GM19035 (cell line): ENCODE data around the gene MVB12B.

Source experiments
- ATAC-seq: cut with Tn5 transposase; IDR thresholded peaks from one replicate; pipeline ENCODE4 v1.9.1; 2021; ENCODE audit not compliant: unreplicated experiment

Gene MVB12B

DNA sequence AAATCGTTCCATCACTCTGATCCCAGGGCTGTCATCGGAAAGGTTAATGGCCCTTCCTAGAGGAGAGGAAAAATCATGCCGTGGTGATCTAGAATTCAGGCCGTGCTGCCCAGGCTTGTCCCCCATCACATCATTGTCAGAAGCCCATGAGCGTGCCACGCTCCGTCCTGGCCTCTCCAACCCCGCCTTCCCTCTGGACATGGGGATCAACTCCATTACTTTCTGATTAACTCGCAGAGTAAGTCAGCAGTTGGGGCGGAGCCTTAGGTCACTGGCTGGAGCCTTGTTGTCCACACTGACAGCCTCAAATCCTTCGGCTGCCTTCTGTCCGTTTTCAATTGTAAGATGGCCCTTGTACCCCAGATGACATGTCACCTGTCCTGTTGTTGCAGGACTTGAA is 75.0 kb downstream of the MVB12B start:
- no peak for ATAC-seq

DNA sequence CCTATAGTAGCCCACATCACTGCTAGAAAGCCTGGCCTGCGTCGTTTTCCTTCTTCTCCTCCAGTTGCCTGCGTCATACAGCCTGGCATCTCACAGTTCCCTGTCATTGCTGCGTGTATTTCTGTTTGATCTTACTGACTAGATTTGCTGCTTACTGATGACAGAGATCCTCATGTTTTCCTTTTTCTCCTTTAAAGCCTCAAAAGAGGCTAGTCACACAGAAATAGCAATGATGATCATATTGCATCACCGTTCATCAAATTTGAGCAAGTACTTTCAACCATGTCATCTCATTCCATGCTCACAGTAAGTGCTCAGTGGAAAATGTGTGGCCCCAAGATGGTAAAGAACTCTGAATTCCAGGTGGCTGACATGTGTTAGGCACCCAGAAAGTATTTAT is 76.8 kb downstream of the MVB12B start:
- ATAC-seq = no peak

GRCh38 chr9:126404459-126404858 is 77.8 kb downstream of the MVB12B start:
- no peak for ATAC-seq

DNA sequence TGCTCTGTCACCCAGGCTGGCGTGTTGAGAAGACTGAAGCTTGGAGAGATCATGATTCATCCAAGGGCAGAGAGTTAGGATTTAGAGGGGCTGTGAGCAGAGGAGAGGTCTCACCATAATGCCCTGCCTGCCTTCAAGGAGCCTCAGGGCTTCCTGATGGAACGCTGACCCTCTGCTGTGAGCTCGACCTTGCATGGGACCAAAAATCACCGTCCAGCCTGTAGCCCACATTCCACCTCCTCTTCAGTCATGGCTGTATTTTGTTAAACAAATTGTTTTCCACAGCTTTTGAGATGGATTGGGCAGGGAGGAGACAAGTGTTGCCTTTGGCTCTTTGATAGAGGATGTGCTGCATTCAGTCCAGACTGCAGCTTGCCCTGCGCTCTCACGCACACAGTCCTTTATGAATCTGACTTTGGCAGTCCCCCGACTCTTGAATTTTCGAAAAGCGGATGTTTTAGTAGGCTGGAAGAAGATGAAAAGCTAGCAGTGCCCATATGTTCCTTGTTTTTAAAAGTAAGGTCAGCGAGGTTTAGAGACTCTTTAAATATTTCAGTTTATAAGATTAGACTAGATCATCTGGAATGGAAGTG is 79.5 kb downstream of the MVB12B start:
- ATAC-seq = no peak

DNA sequence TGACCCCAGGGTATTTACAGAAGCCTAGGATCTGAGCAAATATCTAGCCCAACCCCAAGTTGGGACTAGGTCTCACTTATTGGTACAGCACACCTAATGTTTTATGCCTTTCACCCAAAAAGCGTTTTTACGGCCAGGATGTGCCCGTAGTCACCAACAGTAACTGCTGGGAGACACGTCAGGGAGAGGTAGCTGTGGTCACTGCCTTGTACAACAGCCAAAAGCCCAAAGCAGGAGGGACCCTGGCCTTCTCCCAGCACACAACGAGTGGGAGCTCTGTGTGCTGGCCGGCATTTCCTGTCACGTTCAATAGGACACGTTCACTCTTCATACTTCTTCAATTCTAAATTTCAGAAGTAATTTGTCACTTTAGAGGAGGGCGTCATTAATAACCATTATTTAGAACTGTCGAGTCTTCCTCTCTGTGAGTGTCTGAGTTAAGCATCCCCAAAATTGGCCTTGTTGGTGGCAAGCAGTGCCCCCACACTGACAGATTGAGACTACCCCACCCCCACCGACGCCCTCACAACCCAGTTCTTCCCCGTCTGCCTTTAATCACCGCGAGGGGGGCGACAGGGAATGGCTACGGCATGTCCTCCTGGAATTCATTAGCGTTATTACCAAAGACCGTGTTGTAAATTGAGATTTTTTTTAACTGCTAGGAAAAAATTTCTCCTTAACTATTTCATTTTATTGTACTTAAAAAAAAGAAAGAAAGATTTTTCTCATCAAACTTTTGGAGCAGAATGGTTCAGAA is 80.7 kb downstream of the MVB12B start:
- ATAC-seq = no peak

- ATAC-seq = no peak
Observed at GRCh38 chr9:126408004-126408403, 81.4 kb downstream of the MVB12B start.

DNA sequence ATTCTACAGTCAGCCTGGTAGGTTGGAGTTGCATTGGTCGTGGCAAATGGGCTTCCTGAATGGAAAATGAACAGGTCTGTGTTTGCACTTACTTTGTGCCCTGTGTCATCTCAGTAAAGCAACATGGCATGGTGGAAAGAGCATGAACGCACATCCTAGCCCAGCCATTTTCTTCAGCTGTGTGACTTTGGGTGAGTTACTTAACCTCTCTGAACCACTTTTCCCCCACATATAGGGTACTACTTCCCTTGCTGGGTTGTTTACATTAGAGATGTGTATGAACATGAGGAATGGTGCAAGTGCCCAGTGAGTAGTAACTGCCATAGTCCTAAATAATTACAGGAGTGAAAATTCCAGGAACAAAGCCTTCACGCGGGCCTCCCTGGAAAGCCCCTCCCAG is 83.6 kb downstream of the MVB12B start:
- no peak for ATAC-seq

DNA sequence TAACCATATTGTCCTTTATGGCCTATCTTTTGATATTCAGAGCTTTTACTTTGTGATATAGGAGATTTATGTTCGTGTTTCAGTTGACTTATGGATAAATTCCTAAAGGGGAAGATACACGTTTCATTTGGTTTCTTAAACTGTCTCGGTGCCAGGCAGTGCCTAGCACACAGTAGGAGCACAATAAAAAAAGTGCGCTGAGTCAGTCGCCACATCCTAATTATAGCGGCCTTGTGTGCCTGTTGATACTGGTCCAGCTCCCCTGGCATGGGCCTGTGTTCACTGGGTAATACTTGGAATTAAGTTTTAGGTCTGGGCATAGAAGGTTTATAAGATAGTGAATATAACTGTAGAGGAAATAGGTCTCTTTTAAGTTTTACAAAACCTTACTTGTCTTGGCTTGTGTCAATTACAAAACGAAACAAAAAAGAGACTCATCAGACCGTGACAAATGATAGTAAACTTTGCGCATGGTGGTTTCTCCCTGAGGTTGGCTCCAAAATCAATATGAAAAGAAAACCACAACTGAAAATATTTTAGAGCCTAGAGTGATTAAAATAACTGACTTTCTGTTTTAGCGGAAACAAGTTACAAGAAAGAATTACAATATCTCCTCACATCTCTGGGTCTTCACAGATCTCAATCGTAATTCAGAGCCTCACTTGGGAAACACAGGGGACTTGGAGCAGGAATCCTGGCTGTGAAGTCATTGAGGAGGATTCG is 84.8 kb downstream of the MVB12B start:
- peak; percentile 79 for ATAC-seq

DNA sequence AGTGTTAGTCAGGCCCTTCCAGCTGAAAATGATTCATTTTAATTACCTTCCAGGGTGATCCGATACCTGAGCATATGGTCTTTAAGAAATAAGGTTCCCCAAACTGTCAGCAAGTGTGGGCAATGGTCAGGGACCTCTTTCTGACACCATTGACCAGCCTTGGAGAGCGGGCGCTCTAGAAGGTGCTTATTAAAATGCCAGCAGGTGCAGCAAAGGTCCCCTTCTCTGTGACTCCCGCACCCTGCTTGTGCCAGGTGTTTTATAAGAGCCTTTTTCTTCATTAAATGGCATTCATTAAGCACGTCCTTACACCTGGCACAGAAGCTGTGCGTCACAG is 85.3 kb downstream of the MVB12B start:
- peak; percentile 45 for ATAC-seq

- ATAC-seq = no peak
Observed at GRCh38 chr9:126412905-126413304, 86.3 kb downstream of the MVB12B start.

GRCh38 chr9:126413391-126414068 is 86.9 kb downstream of the MVB12B start:
- no peak for ATAC-seq

DNA sequence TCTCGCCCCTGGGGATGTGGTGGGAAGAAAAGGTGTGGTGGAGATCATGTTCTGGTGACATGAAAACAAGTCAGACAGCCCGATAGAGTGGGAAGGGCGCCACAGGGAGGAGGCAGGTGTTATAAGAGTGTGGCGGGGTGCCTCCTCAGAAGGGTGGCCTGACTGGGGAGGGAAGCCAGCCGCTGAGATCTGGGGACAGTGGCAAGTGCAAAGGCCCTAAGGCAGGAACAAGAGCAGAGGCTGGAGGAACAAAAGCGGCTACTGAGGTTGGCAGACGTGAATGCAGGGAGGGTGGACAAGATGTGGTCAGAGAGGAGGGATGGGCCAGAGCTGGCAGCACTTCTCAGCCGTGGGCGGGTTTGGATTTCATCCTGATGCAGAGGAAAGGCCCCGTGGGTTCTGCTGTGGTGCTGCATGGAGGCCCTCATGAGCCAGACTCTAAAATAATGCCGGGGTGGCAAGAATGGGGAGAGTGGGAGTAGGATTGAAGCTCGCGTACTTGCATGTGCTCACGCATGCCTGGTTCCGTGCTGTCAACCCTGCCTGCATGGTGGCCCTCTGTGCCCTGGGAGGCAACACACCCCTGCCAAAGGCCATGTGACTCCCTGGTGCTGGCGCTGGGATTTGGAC is 89.2 kb downstream of the MVB12B start:
- ATAC-seq = no peak

- ATAC-seq = no peak
Observed at GRCh38 chr9:126417043-126417442, 90.4 kb downstream of the MVB12B start.

GRCh38 chr9:126417684-126418083 is 91.1 kb downstream of the MVB12B start:
- ATAC-seq = no peak

DNA sequence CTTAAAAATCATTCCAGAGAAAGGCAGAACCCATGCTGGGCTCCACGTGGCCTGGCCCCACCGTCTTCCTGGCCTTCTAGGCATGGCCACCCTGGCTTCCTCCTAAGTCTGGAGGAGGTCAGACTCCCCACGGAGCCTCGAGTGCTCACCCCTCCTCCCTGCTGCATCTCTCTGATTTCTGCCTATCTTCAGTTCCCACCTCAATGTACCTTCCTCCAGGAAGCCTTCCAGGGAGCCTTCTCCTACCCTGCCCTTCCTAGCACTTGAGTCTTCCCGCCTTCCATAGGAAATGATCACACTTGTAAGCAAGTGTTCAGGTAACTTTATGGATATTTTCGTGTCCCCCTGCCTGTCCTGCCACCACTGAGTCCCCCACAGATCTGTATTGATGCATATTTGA is 92.0 kb downstream of the MVB12B start:
- no peak for ATAC-seq

GRCh38 chr9:126419475-126419874 is 92.8 kb downstream of the MVB12B start:
- no peak for ATAC-seq

- no peak for ATAC-seq
Observed at GRCh38 chr9:126420135-126420534, 93.5 kb downstream of the MVB12B start.

DNA sequence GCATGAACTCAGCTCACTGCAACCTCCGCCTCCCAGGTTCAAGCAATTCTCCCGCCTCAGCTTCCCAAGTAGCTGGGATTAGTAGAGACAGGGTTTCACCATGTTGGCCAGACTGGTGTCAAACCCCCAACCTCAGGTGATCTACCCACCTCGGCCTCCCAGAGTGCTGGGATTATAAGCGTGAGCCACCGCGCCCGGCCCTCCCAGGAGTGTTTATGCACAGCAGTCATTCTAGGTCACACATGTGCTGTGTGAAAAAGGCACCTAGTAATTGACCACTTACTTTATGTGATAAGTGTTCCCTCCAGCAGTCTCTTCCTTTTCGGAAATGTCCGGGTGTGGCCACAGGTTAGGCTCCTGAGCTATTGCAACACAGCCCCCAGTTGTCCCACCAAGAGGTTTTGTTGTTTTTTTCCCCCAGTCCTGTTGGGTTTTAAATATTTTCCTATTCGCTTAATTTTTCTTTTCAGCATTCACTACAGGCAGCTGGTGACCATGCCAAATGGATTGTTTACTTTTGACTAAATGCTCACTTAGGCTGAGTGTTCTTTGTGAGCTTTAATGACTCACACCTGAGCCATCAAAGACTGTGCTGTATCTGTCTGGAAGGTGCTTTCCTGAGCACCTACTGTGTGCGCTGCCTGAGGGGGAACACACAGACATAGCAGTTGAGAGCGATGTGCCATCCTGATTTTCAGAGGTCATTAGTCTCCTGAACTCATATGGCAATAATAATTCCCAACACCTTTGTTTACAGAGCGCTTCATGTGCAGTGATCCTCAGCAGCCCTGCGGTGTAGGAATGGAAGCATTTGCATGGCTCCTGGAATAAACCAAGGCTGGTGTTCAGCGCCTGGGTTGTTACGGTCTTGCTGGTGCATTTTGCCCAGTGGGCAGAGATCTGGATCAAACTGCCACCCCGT is 94.3 kb downstream of the MVB12B start:
- no peak for ATAC-seq

DNA sequence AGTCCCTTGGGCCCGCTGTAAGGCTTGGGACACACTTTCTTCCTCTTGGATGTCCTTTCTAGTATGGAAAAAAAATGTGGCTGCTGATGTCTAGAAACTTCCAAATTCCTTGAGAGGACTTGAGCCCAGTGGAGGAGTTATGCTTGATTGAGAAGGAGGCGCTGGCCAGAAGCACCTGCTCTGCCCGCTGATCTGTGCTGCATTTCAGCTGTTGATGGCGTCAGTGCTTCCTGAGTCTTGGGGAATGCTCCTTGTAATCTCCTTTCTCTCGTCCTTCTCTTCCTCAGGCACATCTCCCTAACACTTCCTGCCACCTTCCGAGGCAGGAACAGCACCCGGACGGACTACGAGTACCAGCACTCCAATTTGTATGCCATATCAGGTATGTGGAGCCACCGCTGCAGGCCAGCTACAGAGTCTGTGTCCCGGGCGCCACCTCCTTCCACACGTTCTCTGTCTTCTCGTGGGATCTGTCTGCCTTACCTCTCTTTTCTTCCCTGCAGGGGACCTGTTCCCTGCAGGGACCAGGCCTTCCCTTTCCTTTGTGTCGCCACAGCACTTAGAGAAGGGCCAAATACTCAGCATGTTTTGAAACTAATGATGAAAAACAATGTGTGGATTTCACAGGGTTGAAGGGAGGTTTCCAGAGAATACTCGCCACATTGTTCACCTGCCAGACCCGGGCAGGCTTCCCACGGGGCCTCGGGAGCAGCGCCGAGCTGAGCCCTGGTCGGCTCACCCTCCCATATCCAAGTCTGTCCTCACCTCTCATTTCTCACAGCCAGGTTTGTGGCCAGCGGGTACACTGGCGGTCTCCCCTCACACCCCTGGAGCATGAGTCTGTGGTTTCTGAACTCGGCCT is 95.2 kb downstream of the MVB12B start:
- no peak for ATAC-seq
